Heart left ventricle (tissue), 16 donors: ENCODE data around the gene CALCOCO1. TPM values are rescaled to one million over a fixed set of nuclear protein-coding genes. Genes with fewer than 3 reads are reported as not detected.
"Not testable (repeated sequence)": the region's sequence is repeated elsewhere in the genome, so short reads cannot be mapped to it uniquely, and the experiment has no call there.

Source experiments
- ATAC-seq, 4 donors: fragments of 200-7000 bp; cut with Tn5 transposase; one replicate each; pipeline ENCODE4 v1.9.1; 2020 to 2022; ENCODE audit warnings: moderate library complexity in 4 of 4, mild to moderate bottlenecking in 3 of 4, moderate number of reproducible peaks in 1 of 4
- DNase-seq, 5 donors: peaks; one replicate each; pipeline ENCODE4 v3.0.0-alpha.2; 2020
- H3K27ac ChIP-seq, 12 donors: fragments of 200-600 bp; sonication (generic) in 4 of 12; one replicate each; pipeline versions ENCODE4 v1.5.0 to v1.8.0; 2016 to 2022; ENCODE audit warnings: mild to moderate bottlenecking in 2 of 12
- H3K27me3 ChIP-seq, 9 donors: fragments of 200-600 bp; sonication (generic) in 2 of 9; one replicate each; pipeline versions ENCODE4 v1.5.1 to v1.8.0; 2016 to 2022; ENCODE audit warnings: mild to moderate bottlenecking in 3 of 9
- H3K36me3 ChIP-seq, 9 donors: fragments of 200-600 bp; sonication (generic) in 2 of 9; one replicate each; pipeline versions ENCODE4 v1.5.0 to v1.8.0; 2018 to 2022; ENCODE audit warnings: mild to moderate bottlenecking in 2 of 9
- H3K4me1 ChIP-seq, 12 donors: fragments of 200-600 bp; sonication (generic) in 4 of 12; one replicate each; pipeline versions ENCODE4 v1.5.0 to v1.8.0; 2016 to 2022; ENCODE audit warnings: mild to moderate bottlenecking in 3 of 12
- H3K4me3 ChIP-seq, 12 donors: fragments of 200-600 bp; sonication (generic) in 4 of 12; one replicate each; pipeline versions ENCODE4 v1.5.0 to v1.8.0; 2017 to 2022; ENCODE audit warnings: mild to moderate bottlenecking in 9 of 12, moderate library complexity in 4 of 12
- H3K9me3 ChIP-seq, 12 donors: fragments of 200-600 bp; sonication (generic) in 4 of 12; one replicate each; pipeline versions ENCODE4 v1.5.0 to v1.8.0; 2016 to 2022; ENCODE audit warnings: mild to moderate bottlenecking in 1 of 12
- POLR2A ChIP-seq, 2 donors: fragments of 450-650 bp; IDR thresholded peaks; one replicate each; pipeline ENCODE4 v1.6.1; 2017; ENCODE audit warnings: antibody characterized with exemption in 2 of 2, mild to moderate bottlenecking in 2 of 2, moderate library complexity in 2 of 2
- WGBS, 4 donors: extraction: QIAGEN DNeasy Blood & Tissue Kit in 2 of 4; methylation state at CpG; one replicate each; pipeline versions ENCODE4 v1.1.5 to v1.1.7; 2013 to 2018; 5-methylcytosine and 5-hydroxymethylcytosine counted together
- intact Hi-C, 10 donors: fragments of 100-400 bp; cut with DNase I; formaldehyde crosslinking; loops; one replicate each; pipeline versions ENCODE4 v1.11.1 to v1.14.2; 2022
- polyA plus RNA-seq, 2 donors: library from polyadenylated mRNA; stranded (reverse); fragments of 200-250 nt; gene quantifications; one replicate each; pipeline ENCODE4 v1.2.3, GENCODE V29; 2013
- total RNA-seq, 9 donors: library from RNA; depleted of rRNA in 2 of 9; stranded (reverse); fragments of >200 nt in 2 of 9; fragmentation: NEBNext Ultra II Directional in 3 of 9; extraction: Animal tissue kit (Norgen Biotek cat#: 25700) in 3 of 9; gene quantifications; one replicate each; pipeline versions ENCODE4 v1.1.0 to v1.2.4, GENCODE V29; 2016 to 2023
- TF ChIP-seq, protein P1 (sequence below), 12 donors: fragments of 200-600 bp; sonication (generic) in 4 of 12; IDR thresholded peaks; one replicate each; pipeline versions ENCODE4 v1.5.0 to v1.8.0; 2018 to 2022; ENCODE audit warnings: antibody characterized with exemption in 12 of 12, mild to moderate bottlenecking in 5 of 12
- donor health status: ischemic (EF 13 %, LVEDD 7.1; RV severe dilation, severe dysfunction).
- donor health status: healthy with polysubstance abuse.
- donor health status: DM: no; HTN: yes; CAD: no.
- donor health status: DM: no; HTN: no; CAD: no.
- donor health status: ischemic (EF 25% LVEDD 6.9; RV normal size, moderate dysfunction).
- donor health status: ischemic (EF 25% LVEDD 5.7; RV mildly dilated, moderate dysfunction).
- donor health status: healthy.
- donor health status: DM: yes; HTN: yes; CAD: no.
- donor health status: ischemic (EF 35%, LVEDD 5.7; RV mildly dilated, moderate dysfunction).
- donor health status: nonischemic (EF 11% LVEDD 7.7; RV severe dilation, severe dysfunction).
- donor health status: DM: yes; HTN: yes; CAD: no.
- donor health status: PGD.
- donor health status: ischemic (EF 29% LVEDD 5.4; RV normal size, mild dysfunction).
- donor health status: nonischemic (EF 23%, LVEDD 6.1; RV moderate dilation, normal function).

Gene CALCOCO1
- total and polyA plus RNA-seq, 11 donors = 86.7 to 352 (median 197) TPM

DNA sequence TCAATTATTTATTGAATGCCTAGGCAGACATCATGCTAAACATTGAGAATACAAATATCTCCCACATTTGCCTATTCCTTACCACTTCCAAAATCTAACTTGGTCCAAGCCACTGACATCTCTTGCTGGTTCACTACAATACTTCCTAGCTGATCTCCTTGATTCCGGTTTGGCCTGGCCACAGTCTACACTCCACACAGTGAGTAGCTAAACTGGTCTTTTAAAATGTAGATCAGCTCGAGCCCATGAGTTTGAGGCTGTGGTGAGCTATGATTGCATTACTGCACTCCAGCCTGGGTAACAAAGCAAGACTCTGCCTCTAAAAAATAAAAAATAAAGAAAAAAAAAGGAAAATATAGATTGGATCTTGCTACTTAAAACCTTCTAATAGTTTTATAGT is 43.8 kb downstream of the CALCOCO1 start:
- H3K27ac ChIP-seq = no peak overlapping the region
- 96 to 100% (median 98%) methylated on average over 2 of the region's 2 CpGs for WGBS, 4 donors
- no peaks in the 10 kb centered on the region for H3K9me3 ChIP-seq
- ATAC-seq (no peak), DNase-seq (no peak)
- TF ChIP-seq POLR2A (IDR thresholded peaks at IDR 0.05) = no peak
- TF ChIP-seq, protein P1, sequence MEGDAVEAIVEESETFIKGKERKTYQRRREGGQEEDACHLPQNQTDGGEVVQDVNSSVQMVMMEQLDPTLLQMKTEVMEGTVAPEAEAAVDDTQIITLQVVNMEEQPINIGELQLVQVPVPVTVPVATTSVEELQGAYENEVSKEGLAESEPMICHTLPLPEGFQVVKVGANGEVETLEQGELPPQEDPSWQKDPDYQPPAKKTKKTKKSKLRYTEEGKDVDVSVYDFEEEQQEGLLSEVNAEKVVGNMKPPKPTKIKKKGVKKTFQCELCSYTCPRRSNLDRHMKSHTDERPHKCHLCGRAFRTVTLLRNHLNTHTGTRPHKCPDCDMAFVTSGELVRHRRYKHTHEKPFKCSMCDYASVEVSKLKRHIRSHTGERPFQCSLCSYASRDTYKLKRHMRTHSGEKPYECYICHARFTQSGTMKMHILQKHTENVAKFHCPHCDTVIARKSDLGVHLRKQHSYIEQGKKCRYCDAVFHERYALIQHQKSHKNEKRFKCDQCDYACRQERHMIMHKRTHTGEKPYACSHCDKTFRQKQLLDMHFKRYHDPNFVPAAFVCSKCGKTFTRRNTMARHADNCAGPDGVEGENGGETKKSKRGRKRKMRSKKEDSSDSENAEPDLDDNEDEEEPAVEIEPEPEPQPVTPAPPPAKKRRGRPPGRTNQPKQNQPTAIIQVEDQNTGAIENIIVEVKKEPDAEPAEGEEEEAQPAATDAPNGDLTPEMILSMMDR (IDR thresholded peaks at IDR 0.05) = no peak
- no peaks in the 10 kb centered on the region for H3K27me3 ChIP-seq
- H3K4me1 ChIP-seq = peaks cover 0 to 9% (median 0%) of the 10 kb centered on the region in 12 donors
- intact Hi-C loops = no loop called here
- no peak overlapping the region for H3K4me3 ChIP-seq
- H3K36me3 ChIP-seq = no peaks in the 10 kb centered on the region

- H3K27me3 ChIP-seq, DNase-seq, H3K27ac ChIP-seq, intact Hi-C loops, ATAC-seq, H3K9me3 ChIP-seq, H3K36me3 ChIP-seq, H3K4me3 ChIP-seq: not testable (repeated sequence)
- H3K4me1 ChIP-seq = peaks cover 0 to 22% (median 19%) of the 10 kb centered on the region in 12 donors
- 89 to 95% (median 94%) methylated on average over 5 of the region's 5 CpGs for WGBS, 4 donors
Observed at GRCh38 chr12:53680061-53680460, 47.2 kb downstream of the CALCOCO1 start.

DNA sequence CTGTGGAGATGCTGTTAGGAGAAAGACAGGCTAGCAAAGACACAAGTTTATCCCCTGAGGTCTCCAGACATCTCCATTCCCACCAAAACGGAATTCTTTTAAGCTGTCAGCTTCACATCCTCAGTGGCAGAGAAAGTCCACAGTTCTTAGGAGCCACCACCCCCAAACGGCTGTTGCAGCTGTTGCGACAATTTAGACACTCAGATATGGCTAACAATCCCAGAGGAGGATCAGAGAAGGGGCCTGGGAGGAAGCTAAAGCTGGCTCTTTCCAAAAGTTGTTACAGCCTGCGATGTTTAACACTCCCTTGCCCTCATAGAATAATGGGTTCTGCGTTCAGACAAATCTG is 49.5 kb downstream of the CALCOCO1 start:
- no peaks in the 10 kb centered on the region for H3K27me3 ChIP-seq
- 58 to 70% (median 63%) methylated on average over 5 of the region's 5 CpGs for WGBS, 4 donors
- H3K4me3 ChIP-seq = peak overlapping the region in 9 of 12 donors; percentile 25 to 90 (median 83)
- intact Hi-C loops = loop anchor here in 9 of 10 donors (2.0 to 10.0 kb wide), 9 partner anchors 50 to 135 kb away; partner anchors contain the start of gene ATF7 (in 6 of the 9)
- peaks cover 0 to 42% (median 29%) of the 10 kb centered on the region in 12 donors for H3K4me1 ChIP-seq
- no peak for DNase-seq
- ATAC-seq = no peak
- peaks cover 0 to 18% (median 9%) of the 10 kb centered on the region in 9 donors for H3K36me3 ChIP-seq
- TF ChIP-seq, protein P1 (IDR thresholded peaks at IDR 0.05) = no peak
- TF ChIP-seq POLR2A (IDR thresholded peaks at IDR 0.05) = no peak
- H3K27ac ChIP-seq = peak overlapping the region; percentile 89 to 98 (median 94)
- no peaks in the 10 kb centered on the region for H3K9me3 ChIP-seq

DNA sequence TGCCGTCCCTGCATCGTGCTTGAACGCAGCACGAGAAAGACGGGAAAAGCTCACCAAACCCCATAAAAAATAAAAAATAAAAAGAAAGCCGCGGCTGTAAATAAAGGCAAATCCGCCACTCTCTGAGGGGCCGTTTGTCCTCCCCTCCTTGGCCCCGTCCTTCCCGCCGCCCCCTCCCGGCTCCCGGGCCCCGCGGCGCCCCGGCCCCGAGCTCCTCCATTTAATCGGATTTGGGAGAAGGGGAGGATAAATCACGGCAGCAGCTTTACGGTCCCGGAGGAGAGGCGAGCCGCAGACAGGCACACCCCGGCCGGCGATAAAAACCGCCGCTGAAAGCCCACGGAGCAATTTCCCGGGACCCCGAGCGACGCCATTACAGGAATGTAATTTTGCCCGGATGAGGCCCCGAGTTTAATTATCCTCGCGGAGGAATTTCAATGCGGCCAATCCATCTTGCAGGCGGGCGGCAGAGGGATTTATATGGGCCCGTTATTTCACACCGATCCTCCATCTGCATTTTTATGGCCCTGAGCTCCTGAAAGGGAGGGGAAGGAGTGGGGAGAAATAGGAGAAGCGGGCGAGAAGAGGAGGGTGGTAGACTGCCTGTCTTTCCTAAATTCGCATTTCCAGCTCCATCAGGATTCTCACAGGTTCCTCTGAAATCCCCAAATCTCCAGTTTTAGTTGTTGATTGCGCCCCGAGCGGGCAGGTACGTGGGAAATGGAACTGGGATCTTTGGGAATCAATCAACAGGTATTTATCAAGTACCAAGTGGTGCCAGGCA is 50.0 kb downstream of the CALCOCO1 start:
- intact Hi-C loops = loop anchor here in 9 of 10 donors (2.0 to 10.0 kb wide), 9 partner anchors 50 to 135 kb away; partner anchors contain the start of gene ATF7 (in 6 of the 9)
- H3K4me3 ChIP-seq = peak overlapping the region; percentile 8 to 90 (median 80)
- 13 to 26% (median 17%) methylated on average over 47 to 51 of the region's 51 CpGs for WGBS, 4 donors

More for the DNA sequence above, 50.0 kb downstream of the CALCOCO1 start:
- H3K9me3 ChIP-seq = no peaks in the 10 kb centered on the region
- no peak for TF ChIP-seq POLR2A (IDR thresholded peaks at IDR 0.05)
- TF ChIP-seq, protein P1 (IDR thresholded peaks at IDR 0.05) = no peak
- H3K27me3 ChIP-seq = no peaks in the 10 kb centered on the region
- H3K36me3 ChIP-seq = peaks cover 0 to 24% (median 15%) of the 10 kb centered on the region in 9 donors
- peaks cover 0 to 45% (median 29%) of the 10 kb centered on the region in 12 donors for H3K4me1 ChIP-seq
- DNase-seq (peak in 3 of 5 donors; percentile 29 to 67 (median 30)), ATAC-seq (peak in 1 of 4 donors; percentile 1)
- H3K27ac ChIP-seq = peak overlapping the region; percentile 89 to 98 (median 94)
